Ascending aorta (tissue), 2 donors: Measurements from ENCODE around the gene BLID. TPM values are rescaled to one million over a fixed set of nuclear protein-coding genes. Genes with fewer than 3 reads are reported as not detected.

Source experiments
- DNase-seq, 2 donors: peaks; one replicate each; pipeline ENCODE4 v3.0.0-alpha.2; 2019; ENCODE audit warnings: low spot score in 2 of 2
- H3K27ac ChIP-seq, 2 donors: fragments of 200-600 bp; sonication (generic); one replicate each; pipeline ENCODE4 v1.5.1; 2016 to 2017; ENCODE audit warnings: mild to moderate bottlenecking in 1 of 2
- H3K27me3 ChIP-seq: fragments of 200-600 bp; sonication (generic); one replicate; pipeline ENCODE4 v1.5.1; 2017
- H3K36me3 ChIP-seq, 2 donors: fragments of 200-600 bp; sonication (generic); one replicate each; pipeline ENCODE4 v1.5.1; 2016
- H3K4me1 ChIP-seq, 2 donors: fragments of 200-600 bp; sonication (generic); one replicate each; pipeline ENCODE4 v1.5.1; 2016 to 2017; ENCODE audit warnings: mild to moderate bottlenecking in 1 of 2
- H3K4me3 ChIP-seq, 2 donors: fragments of 200-600 bp; sonication (generic); one replicate each; pipeline ENCODE4 v1.5.1; 2016 to 2017; ENCODE audit warnings: mild to moderate bottlenecking in 1 of 2
- H3K9me3 ChIP-seq, 2 donors: fragments of 200-600 bp; sonication (generic); one replicate each; pipeline ENCODE4 v1.5.1; 2016
- intact Hi-C: fragments of 100-400 bp; cut with DNase I; formaldehyde crosslinking; loops from one replicate; pipeline ENCODE4 v1.15.1; 2023
- total RNA-seq: library from RNA; depleted of rRNA; stranded (reverse); fragments of >200 nt; gene quantifications from one replicate; pipeline ENCODE4 v1.1.0, GENCODE V29; 2016
- TF ChIP-seq, protein P1 (sequence below), 3 experiments: fragments of 200-600 bp in 2 of 3; fragments of 450-650 bp in 1 of 3; sonication (generic) in 2 of 3; IDR thresholded peaks; one replicate each; pipeline ENCODE4 v1.5.1; 2016 to 2019; ENCODE audit warnings: antibody characterized with exemption in 3 of 3, mild to moderate bottlenecking in 1 of 3, moderate library complexity in 1 of 3

Gene BLID
- total RNA-seq, 1 donor from 2014 or later: not detected

DNA sequence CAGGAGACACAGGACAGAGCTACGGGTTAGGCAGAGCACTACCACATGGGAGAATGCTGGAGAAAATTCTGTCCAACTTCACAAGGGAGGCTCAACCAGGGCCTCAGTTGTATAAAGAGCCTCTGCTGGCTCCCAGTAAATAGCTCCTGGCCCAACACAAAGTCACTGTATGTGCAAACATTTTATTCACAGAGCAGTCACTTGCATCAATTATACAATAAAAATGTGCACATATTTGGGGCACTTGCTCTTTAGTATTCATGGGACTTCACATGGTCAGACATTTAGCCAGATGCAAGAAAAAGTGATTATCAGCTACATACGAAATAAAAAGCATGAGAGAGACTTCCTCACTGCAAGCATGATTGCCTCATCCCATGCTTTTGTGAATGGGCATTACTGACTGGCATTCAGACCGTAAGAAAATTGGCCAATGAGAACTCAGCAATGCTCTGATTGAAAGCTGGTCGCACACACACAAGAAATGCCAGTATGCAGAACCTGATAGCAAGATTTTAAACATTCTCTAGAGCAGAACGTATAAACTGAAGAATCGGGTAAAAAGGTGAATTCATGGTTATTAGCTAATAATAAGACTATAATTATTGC, 39.4 kb downstream of the BLID start:
- DNase-seq: no peak
- no peaks in the 10 kb centered on the region for H3K27me3 ChIP-seq
- no peak overlapping the region for H3K27ac ChIP-seq
- no peaks in the 10 kb centered on the region for H3K36me3 ChIP-seq
- H3K4me1 ChIP-seq: peaks cover 0 to 15% of the 10 kb centered on the region in 2 donors
- H3K9me3 ChIP-seq: no peaks in the 10 kb centered on the region
- intact Hi-C loops: no loop called here
- TF ChIP-seq, protein P1, sequence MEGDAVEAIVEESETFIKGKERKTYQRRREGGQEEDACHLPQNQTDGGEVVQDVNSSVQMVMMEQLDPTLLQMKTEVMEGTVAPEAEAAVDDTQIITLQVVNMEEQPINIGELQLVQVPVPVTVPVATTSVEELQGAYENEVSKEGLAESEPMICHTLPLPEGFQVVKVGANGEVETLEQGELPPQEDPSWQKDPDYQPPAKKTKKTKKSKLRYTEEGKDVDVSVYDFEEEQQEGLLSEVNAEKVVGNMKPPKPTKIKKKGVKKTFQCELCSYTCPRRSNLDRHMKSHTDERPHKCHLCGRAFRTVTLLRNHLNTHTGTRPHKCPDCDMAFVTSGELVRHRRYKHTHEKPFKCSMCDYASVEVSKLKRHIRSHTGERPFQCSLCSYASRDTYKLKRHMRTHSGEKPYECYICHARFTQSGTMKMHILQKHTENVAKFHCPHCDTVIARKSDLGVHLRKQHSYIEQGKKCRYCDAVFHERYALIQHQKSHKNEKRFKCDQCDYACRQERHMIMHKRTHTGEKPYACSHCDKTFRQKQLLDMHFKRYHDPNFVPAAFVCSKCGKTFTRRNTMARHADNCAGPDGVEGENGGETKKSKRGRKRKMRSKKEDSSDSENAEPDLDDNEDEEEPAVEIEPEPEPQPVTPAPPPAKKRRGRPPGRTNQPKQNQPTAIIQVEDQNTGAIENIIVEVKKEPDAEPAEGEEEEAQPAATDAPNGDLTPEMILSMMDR (IDR thresholded peaks at IDR 0.05): no peak
- H3K4me3 ChIP-seq: no peak overlapping the region

DNA sequence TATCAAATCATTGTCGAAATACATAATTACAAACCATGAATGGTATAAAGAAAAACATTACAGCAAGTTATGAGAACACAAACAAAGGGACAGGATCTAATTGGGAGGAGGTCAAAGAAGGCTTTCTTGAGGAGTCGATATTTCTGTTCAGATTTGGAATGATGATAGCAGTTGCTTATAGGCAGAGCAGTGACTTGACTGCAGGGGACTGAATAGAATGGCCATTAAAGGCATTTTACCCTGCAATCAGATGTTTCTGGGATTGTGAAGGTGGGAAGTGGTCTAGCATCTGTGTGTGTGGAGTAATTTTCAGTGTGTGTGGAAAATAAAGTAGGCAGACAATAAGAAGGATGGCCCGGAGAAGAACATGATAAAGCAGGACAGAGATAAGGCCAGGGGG, 41.0 kb downstream of the BLID start:
- intact Hi-C loops: no loop called here
- Histone ChIP-seq H3K27me3 (no peaks in the 10 kb centered on the region), H3K4me1 (peaks cover 0 to 19% of the 10 kb centered on the region in 2 donors), H3K4me3 (no peak overlapping the region), H3K9me3 (no peaks in the 10 kb centered on the region), H3K36me3 (no peaks in the 10 kb centered on the region), H3K27ac (no peak overlapping the region)
- TF ChIP-seq, protein P1 (IDR thresholded peaks at IDR 0.05): no peak
- no peak for DNase-seq

DNA sequence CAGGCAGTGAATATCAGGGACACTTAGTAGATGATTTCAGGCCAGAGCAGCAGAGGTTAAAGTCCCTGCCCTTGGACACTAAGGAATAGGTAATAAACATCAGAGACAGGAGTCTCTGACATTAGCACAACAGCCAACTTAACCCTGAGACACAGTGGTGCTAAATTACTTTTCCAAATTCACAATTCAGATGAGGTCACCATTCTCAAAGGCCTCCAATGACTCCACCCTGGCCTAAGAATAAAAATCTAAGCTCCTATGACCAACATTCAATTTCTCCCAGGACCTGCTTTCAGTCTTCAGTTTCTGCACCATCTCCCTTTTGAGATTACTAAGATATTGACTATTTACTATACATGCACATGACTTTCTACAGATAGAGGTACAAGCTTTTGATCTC, 42.0 kb downstream of the BLID start:
- Histone ChIP-seq H3K9me3 (no peaks in the 10 kb centered on the region), H3K4me3 (no peak overlapping the region), H3K27me3 (no peaks in the 10 kb centered on the region), H3K36me3 (no peaks in the 10 kb centered on the region), H3K27ac (peak overlapping the region in 1 of 2 donors; percentile 28), H3K4me1 (peaks cover 0 to 22% of the 10 kb centered on the region in 2 donors)
- intact Hi-C loops: no loop called here
- DNase-seq: no peak
- TF ChIP-seq, protein P1 (IDR thresholded peaks at IDR 0.05): no peak

DNA sequence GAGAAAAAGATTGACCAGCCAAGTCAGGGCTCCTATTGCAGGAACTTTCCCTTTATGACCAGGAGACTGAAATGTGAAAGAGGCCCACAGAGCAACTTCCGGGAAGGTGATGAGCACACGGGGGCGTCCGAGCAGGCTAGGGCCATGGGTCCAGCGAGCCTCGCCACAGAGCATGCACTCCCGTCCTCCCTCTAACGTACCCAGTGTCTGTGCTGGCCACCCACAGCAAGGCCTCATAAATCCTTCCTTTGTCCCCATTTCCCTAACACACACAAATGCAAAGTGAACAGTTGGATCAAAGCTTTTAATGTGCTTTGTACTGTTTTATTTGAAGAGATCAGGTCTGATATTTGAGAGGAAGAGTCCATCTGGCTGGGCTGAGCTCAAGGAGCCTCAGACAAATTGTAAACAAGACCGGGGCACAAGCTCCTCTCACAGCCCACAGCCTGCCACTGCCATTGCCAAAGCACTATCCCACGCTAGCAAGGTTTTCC, 44.3 kb downstream of the BLID start:
- intact Hi-C loops: no loop called here
- H3K27me3 ChIP-seq: no peaks in the 10 kb centered on the region
- H3K4me1 ChIP-seq: peaks cover 0 to 24% of the 10 kb centered on the region in 2 donors
- no peaks in the 10 kb centered on the region for H3K9me3 ChIP-seq
- peak overlapping the region; percentile 15 to 40 for H3K27ac ChIP-seq
- no peak overlapping the region for H3K4me3 ChIP-seq
- DNase-seq: no peak
- H3K36me3 ChIP-seq: no peaks in the 10 kb centered on the region
- TF ChIP-seq, protein P1 (IDR thresholded peaks at IDR 0.05): no peak

DNA sequence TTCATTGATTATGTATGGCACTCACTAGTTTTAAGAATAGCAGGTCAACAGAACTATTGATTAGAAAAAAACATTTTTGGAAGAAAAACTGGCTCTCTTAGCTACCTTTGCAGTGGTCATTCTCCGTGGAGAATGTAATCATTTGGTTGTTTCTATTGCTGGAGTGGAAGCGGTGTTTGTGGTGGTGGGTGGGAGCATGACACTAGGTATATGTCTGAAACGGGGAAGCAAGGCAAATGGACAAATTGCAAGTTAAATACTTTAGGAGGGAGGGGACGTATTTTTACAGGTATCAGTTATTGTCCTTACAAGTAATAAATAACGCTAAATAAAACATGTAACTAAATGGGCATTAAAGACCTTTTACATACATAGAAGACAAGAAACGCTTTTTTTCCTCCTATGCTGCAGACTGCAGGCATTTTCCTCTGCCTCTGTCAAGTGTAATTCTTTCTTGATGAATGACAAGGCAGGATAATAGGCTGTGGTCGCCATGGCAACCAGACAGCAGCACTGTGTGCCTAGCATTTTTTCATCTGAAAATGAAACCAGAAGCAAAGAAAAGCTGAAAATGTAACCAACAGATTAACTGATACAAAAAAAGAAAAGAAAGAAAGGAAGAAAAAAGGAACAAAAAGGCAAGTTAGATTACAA, 46.2 kb downstream of the BLID start:
- H3K4me3 ChIP-seq: peak overlapping the region in 1 of 2 donors; percentile 4
- H3K9me3 ChIP-seq: no peaks in the 10 kb centered on the region
- intact Hi-C loops: no loop called here
- TF ChIP-seq, protein P1 (IDR thresholded peaks at IDR 0.05): no peak
- peak overlapping the region in 1 of 2 donors; percentile 40 for H3K27ac ChIP-seq
- H3K27me3 ChIP-seq: no peaks in the 10 kb centered on the region
- no peaks in the 10 kb centered on the region for H3K36me3 ChIP-seq
- peak; percentile 35 to 94 for DNase-seq
- H3K4me1 ChIP-seq: peaks cover 0 to 22% of the 10 kb centered on the region in 2 donors
